ENCODE data around the gene PPP2R2B. TPM values are rescaled to one million over a fixed set of nuclear protein-coding genes. Genes with fewer than 3 reads are reported as not detected.

The PPP2R2B gene
- total RNA-seq, 3 donors from 2014 or later: 0.99 to 5.9 (median 1.2) TPM

DNA sequence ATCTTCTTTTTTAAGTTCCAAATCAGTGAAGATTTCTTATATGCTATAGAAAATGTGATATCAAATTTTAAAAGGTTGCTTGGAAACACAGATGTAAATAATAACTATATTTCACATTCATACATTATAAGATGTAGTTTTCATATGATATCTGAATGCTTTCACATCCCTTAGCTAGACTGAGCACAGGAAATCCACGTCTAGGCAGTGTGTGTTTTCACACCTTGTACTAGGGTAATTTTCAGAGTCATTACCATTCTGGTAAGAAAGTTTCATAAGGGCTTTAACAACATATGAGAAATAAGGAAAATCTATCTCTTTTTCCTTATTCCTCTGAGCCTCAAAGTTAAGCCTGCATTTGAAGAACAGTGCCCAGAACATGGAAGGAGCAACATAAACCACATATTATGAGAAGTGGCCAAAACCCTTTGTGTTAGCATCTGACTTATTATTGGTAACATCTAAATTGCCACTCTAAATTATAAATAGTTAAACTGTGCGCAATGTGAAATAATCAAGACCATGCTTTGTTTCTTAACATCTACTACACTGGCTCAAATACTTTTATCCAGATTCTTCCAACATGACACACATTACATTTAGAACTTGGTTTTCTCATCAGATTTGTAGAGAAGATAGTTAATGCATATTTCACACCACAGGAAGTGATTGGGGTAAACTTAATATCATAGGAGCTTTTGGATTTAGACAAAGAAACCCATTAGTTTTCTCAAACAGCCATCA is 113.3 kb downstream of the PPP2R2B start:
- no peak for DNase-seq
- intact Hi-C loops (cut with DNase I, micrococcal nuclease): no loop called here
- TF ChIP-seq, protein P1, sequence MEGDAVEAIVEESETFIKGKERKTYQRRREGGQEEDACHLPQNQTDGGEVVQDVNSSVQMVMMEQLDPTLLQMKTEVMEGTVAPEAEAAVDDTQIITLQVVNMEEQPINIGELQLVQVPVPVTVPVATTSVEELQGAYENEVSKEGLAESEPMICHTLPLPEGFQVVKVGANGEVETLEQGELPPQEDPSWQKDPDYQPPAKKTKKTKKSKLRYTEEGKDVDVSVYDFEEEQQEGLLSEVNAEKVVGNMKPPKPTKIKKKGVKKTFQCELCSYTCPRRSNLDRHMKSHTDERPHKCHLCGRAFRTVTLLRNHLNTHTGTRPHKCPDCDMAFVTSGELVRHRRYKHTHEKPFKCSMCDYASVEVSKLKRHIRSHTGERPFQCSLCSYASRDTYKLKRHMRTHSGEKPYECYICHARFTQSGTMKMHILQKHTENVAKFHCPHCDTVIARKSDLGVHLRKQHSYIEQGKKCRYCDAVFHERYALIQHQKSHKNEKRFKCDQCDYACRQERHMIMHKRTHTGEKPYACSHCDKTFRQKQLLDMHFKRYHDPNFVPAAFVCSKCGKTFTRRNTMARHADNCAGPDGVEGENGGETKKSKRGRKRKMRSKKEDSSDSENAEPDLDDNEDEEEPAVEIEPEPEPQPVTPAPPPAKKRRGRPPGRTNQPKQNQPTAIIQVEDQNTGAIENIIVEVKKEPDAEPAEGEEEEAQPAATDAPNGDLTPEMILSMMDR (IDR thresholded peaks at IDR 0.05): no peak
- Histone ChIP-seq H3K4me1 (ENCODE audit: low read depth) (no peaks in the 10 kb centered on the region), H3K36me3 (ENCODE audit: low read depth) (no peaks in the 10 kb centered on the region), H3K9me3 (no peaks in the 10 kb centered on the region), H3K4me3 (no peak overlapping the region)
- ATAC-seq: no peak

DNA sequence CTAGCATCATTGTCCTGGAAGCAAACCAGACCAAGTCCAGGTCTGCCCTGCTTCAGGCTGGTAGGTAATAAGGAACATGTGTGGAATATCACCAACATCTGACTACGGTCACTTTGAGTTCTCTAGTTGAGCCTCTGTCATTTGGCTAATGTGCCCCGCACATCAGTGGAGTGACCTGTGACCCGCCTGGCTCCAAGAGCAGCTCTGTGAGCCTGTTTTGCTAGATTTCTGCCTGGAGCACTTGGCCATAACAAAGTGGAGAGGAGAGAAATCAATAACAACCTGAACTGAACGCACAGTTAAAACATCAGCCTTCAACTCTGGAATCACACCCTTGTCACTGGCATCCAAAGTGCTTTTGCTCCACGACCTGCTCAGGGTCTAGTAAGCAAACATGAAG is 115.7 kb downstream of the PPP2R2B start:
- intact Hi-C loops (cut with DNase I, micrococcal nuclease): no loop called here
- H3K9me3 ChIP-seq: no peaks in the 10 kb centered on the region
- no peak for ATAC-seq

DNA sequence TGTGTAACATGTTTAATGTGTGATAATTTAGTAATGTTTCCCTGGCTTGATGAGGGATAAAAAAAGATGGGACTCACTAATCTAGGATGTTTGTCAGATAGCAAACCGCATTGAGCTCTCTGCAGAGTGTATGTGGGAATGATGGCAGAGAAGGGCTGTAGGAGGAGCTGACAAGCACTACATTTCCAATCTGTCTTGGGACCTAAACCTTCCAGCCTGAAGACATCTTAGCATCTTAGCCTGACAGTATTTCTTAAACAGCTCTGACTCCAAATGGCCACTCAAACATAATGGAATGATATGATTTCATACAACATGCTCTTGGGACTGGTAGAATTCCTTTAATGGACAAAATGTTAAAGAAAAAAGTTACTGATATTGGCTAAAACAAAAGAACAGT is 116.7 kb downstream of the PPP2R2B start:
- no peak for DNase-seq
- intact Hi-C loops (cut with DNase I, micrococcal nuclease): no loop called here
- no peaks in the 10 kb centered on the region for H3K36me3 ChIP-seq (ENCODE audit: low read depth)
- no peak for ATAC-seq
- TF ChIP-seq, protein P1 (IDR thresholded peaks at IDR 0.05): no peak
- H3K4me1 ChIP-seq (ENCODE audit: low read depth): no peaks in the 10 kb centered on the region
- no peak overlapping the region for H3K4me3 ChIP-seq
- H3K9me3 ChIP-seq: no peaks in the 10 kb centered on the region

More for the DNA sequence above, 115.7 kb downstream of the PPP2R2B start:
- TF ChIP-seq, protein P1 (IDR thresholded peaks at IDR 0.05): no peak
- DNase-seq: no peak
- H3K4me3 ChIP-seq: no peak overlapping the region
- no peaks in the 10 kb centered on the region for H3K36me3 ChIP-seq (ENCODE audit: low read depth)
- H3K4me1 ChIP-seq (ENCODE audit: low read depth): no peaks in the 10 kb centered on the region

DNA sequence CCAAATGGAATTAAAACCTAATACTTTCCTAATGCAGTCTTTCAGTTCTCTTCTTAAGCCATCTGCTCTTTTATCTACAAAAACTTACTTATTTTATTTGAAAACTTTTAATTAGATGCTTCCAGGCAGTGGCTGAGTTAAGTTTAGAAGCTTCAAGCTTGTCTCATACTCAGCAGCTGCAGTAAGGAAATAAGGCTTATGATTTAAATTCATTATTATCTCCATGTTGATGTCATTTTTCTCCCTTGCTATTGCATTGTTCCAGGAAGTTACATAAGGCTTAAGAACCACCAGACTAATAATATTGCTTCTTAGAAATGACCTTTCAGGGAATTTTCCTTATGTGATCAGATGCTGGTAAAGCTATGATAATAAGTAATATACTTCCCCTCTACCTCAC is 119.6 kb downstream of the PPP2R2B start:
- intact Hi-C loops (cut with DNase I, micrococcal nuclease): no loop called here
- ATAC-seq (no peak), DNase-seq (no peak)
- Histone ChIP-seq H3K4me3 (no peak overlapping the region), H3K36me3 (ENCODE audit: low read depth) (no peaks in the 10 kb centered on the region), H3K9me3 (no peaks in the 10 kb centered on the region), H3K4me1 (ENCODE audit: low read depth) (no peaks in the 10 kb centered on the region)
- TF ChIP-seq, protein P1 (IDR thresholded peaks at IDR 0.05): no peak

DNA sequence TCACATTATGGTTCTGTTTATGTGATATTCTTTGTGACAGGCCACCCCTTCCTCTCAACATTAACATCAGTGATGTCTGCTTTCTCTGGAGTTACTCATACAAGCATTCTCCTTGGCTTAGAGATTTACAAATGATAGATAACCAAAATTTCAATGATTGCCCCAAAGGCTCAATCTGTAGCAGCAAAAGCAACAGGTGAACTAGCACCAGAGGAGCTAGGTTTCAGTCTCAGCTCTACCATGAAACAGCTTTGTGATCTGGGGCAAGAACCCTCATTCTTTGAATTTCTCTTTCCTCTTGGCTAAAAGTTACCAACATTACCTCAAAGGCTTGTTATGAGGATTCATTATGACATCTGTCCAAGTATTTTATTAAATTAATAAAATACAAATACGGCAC is 120.5 kb downstream of the PPP2R2B start:
- TF ChIP-seq, protein P1 (IDR thresholded peaks at IDR 0.05): no peak
- Histone ChIP-seq H3K9me3 (no peaks in the 10 kb centered on the region), H3K4me1 (ENCODE audit: low read depth) (no peaks in the 10 kb centered on the region), H3K36me3 (ENCODE audit: low read depth) (no peaks in the 10 kb centered on the region), H3K4me3 (no peak overlapping the region)
- ATAC-seq (no peak), DNase-seq (no peak)
- intact Hi-C loops (cut with DNase I, micrococcal nuclease): no loop called here
